ENCODE results near the gene KRTAP10-9.
"Not testable (repeated sequence)": the region's sequence is repeated elsewhere in the genome, so short reads cannot be mapped to it uniquely, and the experiment has no call there.

Gene KRTAP10-9

GRCh38 chr21:44644878-44645277, 18.0 kb downstream of the KRTAP10-9 start:
- Histone ChIP-seq H4K20me1 (ENCODE audit: low read depth, low read length) (no peaks in the 10 kb centered on the region), H3K4me3 (ENCODE audit: insufficient read depth, low read length, poor library complexity, severe bottlenecking) (no peak overlapping the region), H3K4me2 (ENCODE audit: low read depth, low read length, poor library complexity, severe bottlenecking) (no peak overlapping the region), H2AFZ (ENCODE audit: low read depth, low read length, severe bottlenecking) (no peak overlapping the region), H3K9ac (ENCODE audit: low read length) (no peak overlapping the region), H3K36me3 (ENCODE audit: low read length) (no peaks in the 10 kb centered on the region), H3K9me2 (replicated peaks; ENCODE audit: insufficient read depth, low read length) (no peaks in the 10 kb centered on the region), H3K9me3 (ENCODE audit: insufficient read depth, low read length) (peaks cover 11% of the 10 kb centered on the region; the same call in 1 of the 2 replicates), H3K79me2 (ENCODE audit: insufficient read depth, low read length) (no peaks in the 10 kb centered on the region), H3K27me3 (ENCODE audit: low read length) (no peaks in the 10 kb centered on the region), H3F3A (ENCODE audit: insufficient read depth) (no peaks in the 10 kb centered on the region), H3K27ac (ENCODE audit: low read depth, low read length) (no peak overlapping the region)
- TF ChIP-seq EZH2phosphoT487 (conservative IDR thresholded peaks at IDR 0.05; ENCODE audit: low read length) (no peak), CTCF (IDR thresholded peaks at IDR 0.05; ENCODE audit: insufficient read depth, low read length, poor library complexity, severe bottlenecking) (no peak)

GRCh38 chr21:44646366-44647221, 19.7 kb downstream of the KRTAP10-9 start, which contains the start of gene KRTAP10-11:
TSS of gene KRTAP10-11 (plus strand) at chr21:44646414. CDS start at chr21:44646459, 45 bp downstream.
- not testable (repeated sequence) for H3K9me2 ChIP-seq (replicated peaks; ENCODE audit: insufficient read depth, low read length); H3K27me3 ChIP-seq (ENCODE audit: low read length); H3K27ac ChIP-seq (ENCODE audit: low read depth, low read length); H3K79me2 ChIP-seq (ENCODE audit: insufficient read depth, low read length); H3K4me2 ChIP-seq (ENCODE audit: low read depth, low read length, poor library complexity, severe bottlenecking); H3K9ac ChIP-seq (ENCODE audit: low read length); H2AFZ ChIP-seq (ENCODE audit: low read depth, low read length, severe bottlenecking); H4K20me1 ChIP-seq (ENCODE audit: low read depth, low read length); H3K36me3 ChIP-seq (ENCODE audit: low read length); H3F3A ChIP-seq (ENCODE audit: insufficient read depth); H3K4me3 ChIP-seq (ENCODE audit: insufficient read depth, low read length, poor library complexity, severe bottlenecking)
- H3K9me3 ChIP-seq (ENCODE audit: insufficient read depth, low read length): peaks cover 11% of the 10 kb centered on the region; the same call in 1 of the 2 replicates

- H2AFZ ChIP-seq (ENCODE audit: low read depth, low read length, severe bottlenecking): no peak overlapping the region
- no peaks in the 10 kb centered on the region for H4K20me1 ChIP-seq (ENCODE audit: low read depth, low read length)
- no peaks in the 10 kb centered on the region for H3K27me3 ChIP-seq (ENCODE audit: low read length)
- no peak for TF ChIP-seq EZH2phosphoT487 (conservative IDR thresholded peaks at IDR 0.05; ENCODE audit: low read length)
- no peak for TF ChIP-seq CTCF (IDR thresholded peaks at IDR 0.05; ENCODE audit: insufficient read depth, low read length, poor library complexity, severe bottlenecking)
- no peaks in the 10 kb centered on the region for H3K9me2 ChIP-seq (replicated peaks; ENCODE audit: insufficient read depth, low read length)
- H3K79me2 ChIP-seq (ENCODE audit: insufficient read depth, low read length): no peaks in the 10 kb centered on the region
- H3K9ac ChIP-seq (ENCODE audit: low read length): no peak overlapping the region
- H3K36me3 ChIP-seq (ENCODE audit: low read length): no peaks in the 10 kb centered on the region
- no peak overlapping the region for H3K4me3 ChIP-seq (ENCODE audit: insufficient read depth, low read length, poor library complexity, severe bottlenecking)
- H3K9me3 ChIP-seq (ENCODE audit: insufficient read depth, low read length): peaks cover 11% of the 10 kb centered on the region; the same call in 1 of the 2 replicates
- H3K4me2 ChIP-seq (ENCODE audit: low read depth, low read length, poor library complexity, severe bottlenecking): no peak overlapping the region
- H3K27ac ChIP-seq (ENCODE audit: low read depth, low read length): no peak overlapping the region
- no peaks in the 10 kb centered on the region for H3F3A ChIP-seq (ENCODE audit: insufficient read depth)
These were observed 20.3 kb downstream of the KRTAP10-9 start for GRCh38 chr21:44647222-44647552.
